ENCODE results near the gene TARBP1. TPM values are rescaled to one million over a fixed set of nuclear protein-coding genes. Genes with fewer than 3 reads are reported as not detected.
"Not testable (repeated sequence)": the region's sequence is repeated elsewhere in the genome, so short reads cannot be mapped to it uniquely, and the experiment has no call there.

Gene TARBP1
- total and polyA plus RNA-seq, 2 of the 13 experiments (the other 11 are each of a cell fraction or from before 2014, with no cell fraction given) = 37.7 to 67.0 TPM

DNA sequence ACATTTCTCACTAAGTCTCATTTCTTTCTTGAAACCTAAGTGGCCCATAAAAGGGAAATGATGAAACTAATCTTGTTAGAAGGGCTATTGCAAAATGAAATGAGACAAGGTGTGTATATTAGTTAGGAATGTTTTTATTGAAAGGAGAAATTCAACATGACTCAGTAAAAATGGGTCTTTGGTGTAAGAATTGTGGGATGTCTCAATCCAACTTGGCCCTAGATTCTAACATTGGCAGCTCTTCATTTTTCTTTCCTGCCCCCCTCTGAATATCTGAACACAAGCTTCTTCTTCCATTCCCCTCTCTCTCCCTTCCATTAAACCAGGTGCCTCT, 26.8 kb upstream of the TARBP1 start:
- Histone ChIP-seq H3K4me3 (replicated peaks in 1 of 3; ENCODE audit: insufficient read depth in 1 of 3, low read depth in 2 of 3, low read length in 3 of 3) (no peak overlapping the region), H3K79me2 (ENCODE audit: insufficient read depth, low read length) (no peaks in the 10 kb centered on the region), H3K4me1 (ENCODE audit: insufficient read depth, low read length) (peaks cover 57% of the 10 kb centered on the region), H4K20me1 (ENCODE audit: insufficient read depth, low read length) (no peaks in the 10 kb centered on the region), H3K27me3 (ENCODE audit: control insufficient read depth in 1 of 2, insufficient read depth in 2 of 2, low read length in 2 of 2) (no peaks in the 10 kb centered on the region), H2AFZ (ENCODE audit: low read length) (no peak overlapping the region), H3K4me2 (ENCODE audit: low read depth, low read length) (no peak overlapping the region), H3K9ac (ENCODE audit: insufficient read depth, low read depth, low read length) (no peak overlapping the region), H3K9me3 (ENCODE audit: low read length) (no peaks in the 10 kb centered on the region), H3K27ac (ENCODE audit: extremely low read length, insufficient read depth, low read length) (no peak overlapping the region), H3K36me3 (replicated peaks in 1 of 2; ENCODE audit: control insufficient read depth in 1 of 2, insufficient read depth in 2 of 2, low read length in 2 of 2) (no peaks in the 10 kb centered on the region)
- FAIRE-seq (no peak), ATAC-seq (no peak), DNase-seq (ENCODE audit: low spot score) (no peak)
- no TSS peak for BruUV-seq (replicated peaks)
- in situ Hi-C loops (cut with HindIII; ENCODE audit: extremely low pct_ligation_motif_present, low pct_unique_long_range_greater_than_20kb) = no loop called here
- TF ChIP-seq CREM (IDR thresholded peaks at IDR 0.05) (no peak), CREM (CRISPR knock-in tag; IDR thresholded peaks at IDR 0.05) (no peak), TBL1XR1 (IDR thresholded peaks at IDR 0.05; ENCODE audit: borderline replicate concordance, low read length, partially characterized antibody) (no peak), ZNF263 (CRISPR knock-in tag; IDR thresholded peaks at IDR 0.05) (no peak), BCL6 (CRISPR knock-in tag; IDR thresholded peaks at IDR 0.05) (no peak), CEBPG (CRISPR knock-in tag; IDR thresholded peaks at IDR 0.05) (no peak)
- ChIA-PET POLR2A (no interaction called here), CTCF (ENCODE audit: low intra/inter-chr PET ratio, low total read pairs) (no interaction called here)
- intact Hi-C loops (cut with micrococcal nuclease; ENCODE audit: unreplicated experiment) = no loop called here

GRCh38 chr1:234504969-234505768, 26.2 kb upstream of the TARBP1 start:
- no peak overlapping the region for H3K27ac ChIP-seq (ENCODE audit: extremely low read length, insufficient read depth, low read length)
- H3K9ac ChIP-seq (ENCODE audit: insufficient read depth, low read depth, low read length) = no peak overlapping the region
- ATAC-seq (no peak), DNase-seq (ENCODE audit: low spot score) (no peak), FAIRE-seq (no peak)
- POLR2A ChIA-PET = no interaction called here
- no peaks in the 10 kb centered on the region for H3K9me3 ChIP-seq (ENCODE audit: low read length)
- H2AFZ ChIP-seq (ENCODE audit: low read length) = no peak overlapping the region
- no peaks in the 10 kb centered on the region for H3K36me3 ChIP-seq (replicated peaks in 1 of 2; ENCODE audit: control insufficient read depth in 1 of 2, insufficient read depth in 2 of 2, low read length in 2 of 2)
- no peak overlapping the region for H3K4me2 ChIP-seq (ENCODE audit: low read depth, low read length)
- BruUV-seq (replicated peaks) = no TSS peak
- H3K79me2 ChIP-seq (ENCODE audit: insufficient read depth, low read length) = no peaks in the 10 kb centered on the region
- in situ Hi-C loops (cut with HindIII; ENCODE audit: extremely low pct_ligation_motif_present, low pct_unique_long_range_greater_than_20kb) (no loop called here), intact Hi-C loops (cut with micrococcal nuclease; ENCODE audit: unreplicated experiment) (loop anchor here (5.0 kb wide), 1 partner anchor 57 kb away; no protein-coding TSS in a partner anchor)
- WGBS (ENCODE audit: low lambda C conversion rate) = 83% methylated on average over 4 of the region's 4 CpGs
- H4K20me1 ChIP-seq (ENCODE audit: insufficient read depth, low read length) = no peaks in the 10 kb centered on the region
- no peaks in the 10 kb centered on the region for H3K27me3 ChIP-seq (ENCODE audit: control insufficient read depth in 1 of 2, insufficient read depth in 2 of 2, low read length in 2 of 2)
- TF ChIP-seq MED13 (CRISPR knock-in tag; IDR thresholded peaks at IDR 0.05) (no peak), BRCA1 (CRISPR knock-in tag; IDR thresholded peaks at IDR 0.05) (no peak), RNF2 (conservative IDR thresholded peaks at IDR 0.05; ENCODE audit: low read depth) (no peak), TRIM24 (CRISPR knock-in tag; IDR thresholded peaks at IDR 0.05) (no peak), SRF (IDR thresholded peaks at IDR 0.05; ENCODE audit: low read depth, low read length) (no peak), SP140L (CRISPR knock-in tag; IDR thresholded peaks at IDR 0.05; ENCODE audit: borderline replicate concordance) (no peak), ZNF850 (CRISPR knock-in tag; conservative IDR thresholded peaks at IDR 0.05) (no peak), FOXJ3 (CRISPR knock-in tag; IDR thresholded peaks at IDR 0.05; ENCODE audit: borderline replicate concordance) (no peak), ZNF709 (CRISPR knock-in tag; IDR thresholded peaks at IDR 0.05) (no peak), NFIB (CRISPR knock-in tag; IDR thresholded peaks at IDR 0.05; ENCODE audit: borderline replicate concordance) (no peak)
- no peak overlapping the region for H3K4me3 ChIP-seq (replicated peaks in 1 of 3; ENCODE audit: insufficient read depth in 1 of 3, low read depth in 2 of 3, low read length in 3 of 3)
- H3K4me1 ChIP-seq (ENCODE audit: insufficient read depth, low read length) = peaks cover 61% of the 10 kb centered on the region
- CTCF ChIA-PET (ENCODE audit: low intra/inter-chr PET ratio, low total read pairs) = no interaction called here

- H4K20me1 ChIP-seq (ENCODE audit: insufficient read depth, low read length); H3K9me3 ChIP-seq (ENCODE audit: low read length); BruUV-seq (replicated peaks); H2AFZ ChIP-seq (ENCODE audit: low read length); H3K79me2 ChIP-seq (ENCODE audit: insufficient read depth, low read length); POLR2A ChIA-PET; H3K4me2 ChIP-seq (ENCODE audit: low read depth, low read length); in situ Hi-C loops (cut with HindIII; ENCODE audit: extremely low pct_ligation_motif_present, low pct_unique_long_range_greater_than_20kb); ATAC-seq; H3K27me3 ChIP-seq (ENCODE audit: control insufficient read depth in 1 of 2, insufficient read depth in 2 of 2, low read length in 2 of 2); H3K9ac ChIP-seq (ENCODE audit: insufficient read depth, low read depth, low read length); H3K4me3 ChIP-seq (replicated peaks in 1 of 3; ENCODE audit: insufficient read depth in 1 of 3, low read depth in 2 of 3, low read length in 3 of 3); FAIRE-seq; H3K36me3 ChIP-seq (replicated peaks in 1 of 2; ENCODE audit: control insufficient read depth in 1 of 2, insufficient read depth in 2 of 2, low read length in 2 of 2); H3K27ac ChIP-seq (ENCODE audit: extremely low read length, insufficient read depth, low read length); DNase-seq (ENCODE audit: low spot score); CTCF ChIA-PET (ENCODE audit: low intra/inter-chr PET ratio, low total read pairs): not testable (repeated sequence)
- WGBS (ENCODE audit: low lambda C conversion rate) = 62% methylated on average over 5 of the region's 5 CpGs
- intact Hi-C loops (cut with micrococcal nuclease; ENCODE audit: unreplicated experiment) = loop anchor here (5.0 kb wide), 1 partner anchor 58 kb away; no protein-coding TSS in a partner anchor
- peaks cover 61% of the 10 kb centered on the region for H3K4me1 ChIP-seq (ENCODE audit: insufficient read depth, low read length)
Observed at GRCh38 chr1:234504251-234504650, 25.3 kb upstream of the TARBP1 start.
